Activated naive CD4-positive, alpha-beta T cell treated with anti-CD3 and anti-CD28 coated beads for 36 hours (primary cell): ENCODE results near the gene TRABD. TPM values are rescaled to one million over a fixed set of nuclear protein-coding genes. Genes with fewer than 3 reads are reported as not detected.

Source experiments
- CTCF ChIA-PET: fragments of 350-600 bp; sonication (Branson Sonifier 250); formaldehyde crosslinking; loops from one replicate; lab custom pipeline; 2021; ENCODE audit warnings: antibody characterized with exemption; lab: Charles Lee
- DNase-seq: peaks from one replicate; pipeline ENCODE4 v3.0.0-alpha.2; 2020
- H3K27ac Mint-ChIP-seq: one replicate; pipeline ENCODE4 v1.8.0; 2021; ENCODE audit warnings: mild to moderate bottlenecking, mixed read lengths
- H3K27me3 Mint-ChIP-seq: one replicate; pipeline ENCODE4 v1.8.0; 2021; ENCODE audit warnings: low read depth, mixed read lengths
- H3K36me3 Mint-ChIP-seq: one replicate; pipeline ENCODE4 v1.8.0; 2021; ENCODE audit warnings: low read depth, mixed read lengths
- H3K4me1 Mint-ChIP-seq: one replicate; pipeline ENCODE4 v1.8.0; 2021; ENCODE audit warnings: low read depth, mixed read lengths
- H3K4me3 Mint-ChIP-seq: one replicate; pipeline ENCODE4 v1.8.0; 2021; ENCODE audit warnings: mild to moderate bottlenecking, moderate library complexity, mixed read lengths
- H3K9me3 Mint-ChIP-seq: one replicate; pipeline ENCODE4 v1.8.0; 2021; ENCODE audit warnings: mixed read lengths
- intact Hi-C: fragments of 100-400 bp; cut with micrococcal nuclease; formaldehyde crosslinking; loops from one replicate; pipeline ENCODE4 v1.15.1; 2023
- total RNA-seq, 2 experiments: library from RNA; stranded (reverse); gene quantifications; one replicate each; pipeline ENCODE4 v1.2.3, GENCODE V29; 2021

The TRABD gene
- total RNA-seq, 2 experiments from 2014 or later = 61.0 to 62.8 TPM

DNA sequence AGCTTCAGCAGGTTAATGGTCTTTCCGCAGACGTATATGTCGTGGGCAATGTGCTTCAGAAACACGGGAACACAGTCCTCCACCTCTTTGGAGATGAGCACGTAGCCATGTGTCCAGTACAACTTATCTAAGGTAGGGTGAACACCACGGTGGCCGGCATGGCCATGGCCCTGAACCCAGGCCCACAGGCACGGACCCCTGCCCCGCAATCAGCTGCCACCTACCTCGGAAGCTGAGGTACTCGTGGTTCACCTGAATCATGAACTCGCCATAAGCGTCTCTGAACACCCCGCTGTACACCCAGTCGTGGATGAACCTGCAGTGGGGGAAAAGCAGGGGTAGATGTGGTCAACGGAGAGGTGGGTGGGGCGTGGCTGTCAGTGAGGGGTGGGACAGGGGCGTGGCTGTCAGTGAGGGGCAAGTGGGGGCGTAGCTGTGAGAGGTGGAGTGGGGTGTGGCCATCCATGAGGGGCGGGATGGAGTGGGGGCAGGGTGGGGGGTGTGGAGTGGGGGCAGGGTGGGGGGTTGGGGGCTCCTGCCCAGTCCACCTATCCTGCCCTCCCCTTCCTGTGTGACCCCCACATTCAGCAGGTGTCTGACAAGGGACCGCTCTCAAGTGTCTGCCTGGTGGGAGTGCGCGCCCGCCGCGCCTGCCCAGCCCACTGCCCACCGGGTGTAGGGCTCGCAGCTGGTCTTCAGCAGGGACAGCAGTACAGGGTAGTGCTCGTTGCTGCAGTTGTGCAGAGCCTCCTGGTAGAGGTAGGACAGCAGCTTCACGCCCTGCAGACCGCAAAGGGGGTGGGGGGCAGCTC, 40.6 kb downstream of the TRABD start:
- no peak overlapping the region for H3K27ac Mint-ChIP-seq
- H3K36me3 Mint-ChIP-seq = peaks cover 9% of the 10 kb centered on the region
- CTCF ChIA-PET = no interaction called here
- no peak overlapping the region for H3K4me3 Mint-ChIP-seq
- intact Hi-C loops = no loop called here
- H3K27me3 Mint-ChIP-seq = no peaks in the 10 kb centered on the region
- peaks cover 4% of the 10 kb centered on the region for H3K4me1 Mint-ChIP-seq
- no peaks in the 10 kb centered on the region for H3K9me3 Mint-ChIP-seq
- DNase-seq = no peak

DNA sequence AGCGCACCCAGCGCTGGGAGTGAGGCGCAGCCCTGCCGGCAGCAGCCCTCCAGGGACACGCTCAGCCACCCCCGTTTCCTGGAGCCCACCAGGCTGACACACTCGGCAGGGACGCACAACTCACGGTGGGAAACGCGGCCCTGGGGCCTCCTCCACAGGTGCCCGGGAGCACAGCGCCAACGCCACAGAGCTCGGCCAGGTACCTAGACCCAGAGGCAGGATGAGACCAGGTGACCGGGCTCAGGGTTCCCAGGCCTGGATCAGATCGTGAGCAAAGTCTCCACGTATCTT, 41.1 kb downstream of the TRABD start:
- DNase-seq = no peak
- no peak overlapping the region for H3K27ac Mint-ChIP-seq
- CTCF ChIA-PET = interaction anchor here (1.1 kb wide), 1 partner anchor 14 kb away, joined by 4 read pairs; no protein-coding TSS in a partner anchor
- H3K27me3 Mint-ChIP-seq = no peaks in the 10 kb centered on the region
- H3K36me3 Mint-ChIP-seq = peaks cover 9% of the 10 kb centered on the region
- intact Hi-C loops = no loop called here
- no peaks in the 10 kb centered on the region for H3K9me3 Mint-ChIP-seq
- no peak overlapping the region for H3K4me3 Mint-ChIP-seq
- H3K4me1 Mint-ChIP-seq = peaks cover 4% of the 10 kb centered on the region

DNA sequence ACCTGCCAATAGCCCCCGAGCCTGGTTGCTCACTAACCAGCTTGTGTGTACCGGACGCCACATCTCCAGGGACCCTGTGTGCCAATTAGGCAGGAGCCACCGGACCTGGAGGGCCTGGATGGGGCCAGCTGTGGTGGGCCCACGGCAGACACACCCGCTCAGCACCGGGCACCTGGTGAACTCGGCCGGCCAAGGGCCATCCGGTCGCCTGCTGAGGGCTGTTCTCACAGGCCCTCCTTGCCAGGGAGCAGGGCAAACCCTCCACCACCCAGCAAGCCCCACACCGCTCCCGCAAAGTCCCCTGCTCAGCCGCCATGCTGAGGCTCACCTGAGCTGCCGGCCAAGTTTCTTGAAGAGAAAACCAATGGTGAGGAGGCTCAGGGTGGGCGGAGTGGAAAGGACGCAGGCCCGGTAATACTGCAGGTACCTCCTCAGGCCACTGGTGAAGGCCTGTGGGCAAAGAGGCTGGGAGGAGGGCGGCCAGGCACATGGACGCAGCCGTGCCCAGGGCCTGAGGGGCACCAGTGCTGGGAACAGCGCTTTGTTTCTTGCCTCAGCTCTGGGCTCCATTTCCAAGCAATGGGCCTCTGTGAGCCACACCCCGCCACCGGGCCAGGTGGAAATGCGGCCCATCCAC, 42.0 kb downstream of the TRABD start:
- H3K9me3 Mint-ChIP-seq = no peaks in the 10 kb centered on the region
- H3K27ac Mint-ChIP-seq = no peak overlapping the region
- no peak overlapping the region for H3K4me3 Mint-ChIP-seq
- peaks cover 4% of the 10 kb centered on the region for H3K4me1 Mint-ChIP-seq
- CTCF ChIA-PET = interaction anchor here (1.1 kb wide), 1 partner anchor 13 kb away, joined by 4 read pairs; no protein-coding TSS in a partner anchor
- no peak for DNase-seq
- intact Hi-C loops = no loop called here
- H3K36me3 Mint-ChIP-seq = peaks cover 9% of the 10 kb centered on the region
- no peaks in the 10 kb centered on the region for H3K27me3 Mint-ChIP-seq

DNA sequence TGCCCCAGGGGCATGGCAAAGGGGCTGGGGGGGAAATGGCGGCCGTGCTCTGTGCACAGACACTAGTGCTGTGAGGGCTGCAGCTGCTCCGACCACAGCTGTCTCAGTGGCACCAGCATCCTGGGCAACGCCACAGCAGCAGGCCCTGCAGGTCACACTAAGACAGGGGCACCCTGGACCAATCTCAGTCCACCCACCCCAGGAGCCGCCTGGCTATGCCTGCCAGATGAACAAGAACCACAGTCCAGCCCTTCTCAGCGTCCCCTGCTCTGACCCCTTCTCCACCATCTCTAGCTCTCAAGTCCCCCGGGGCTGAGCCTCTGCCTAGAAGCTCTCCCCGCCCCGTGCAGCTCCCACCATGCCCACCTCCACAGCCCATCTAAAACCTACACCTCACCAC, 42.7 kb downstream of the TRABD start:
- Mint-ChIP-seq H3K4me1 (peaks cover 4% of the 10 kb centered on the region), H3K36me3 (peaks cover 9% of the 10 kb centered on the region), H3K27ac (no peak overlapping the region), H3K27me3 (no peaks in the 10 kb centered on the region), H3K9me3 (no peaks in the 10 kb centered on the region), H3K4me3 (no peak overlapping the region)
- CTCF ChIA-PET = no interaction called here
- intact Hi-C loops = no loop called here
- no peak for DNase-seq

DNA sequence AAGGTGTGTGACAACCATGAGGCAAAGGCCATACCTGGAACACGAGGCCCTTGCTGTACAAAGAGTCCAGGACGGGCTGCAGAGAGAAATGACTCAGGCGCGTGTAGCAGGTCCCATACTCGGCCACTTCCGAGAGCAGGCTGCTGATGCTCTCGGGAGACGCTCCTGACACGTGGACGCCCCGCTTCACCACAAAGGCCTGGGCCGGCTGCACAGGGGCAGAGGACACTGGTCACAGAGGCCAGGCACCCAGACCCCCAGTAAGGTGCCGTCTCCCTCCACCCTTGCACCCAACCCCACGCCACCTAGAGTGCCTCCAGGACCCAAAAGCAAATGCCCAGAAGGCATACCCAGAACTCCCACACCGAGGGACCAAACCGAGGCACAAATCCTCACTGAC, 43.7 kb downstream of the TRABD start:
- DNase-seq = no peak
- Mint-ChIP-seq H3K27ac (no peak overlapping the region), H3K9me3 (no peaks in the 10 kb centered on the region), H3K4me1 (peaks cover 4% of the 10 kb centered on the region), H3K4me3 (no peak overlapping the region), H3K27me3 (no peaks in the 10 kb centered on the region), H3K36me3 (peaks cover 9% of the 10 kb centered on the region)
- intact Hi-C loops = no loop called here
- CTCF ChIA-PET = no interaction called here

DNA sequence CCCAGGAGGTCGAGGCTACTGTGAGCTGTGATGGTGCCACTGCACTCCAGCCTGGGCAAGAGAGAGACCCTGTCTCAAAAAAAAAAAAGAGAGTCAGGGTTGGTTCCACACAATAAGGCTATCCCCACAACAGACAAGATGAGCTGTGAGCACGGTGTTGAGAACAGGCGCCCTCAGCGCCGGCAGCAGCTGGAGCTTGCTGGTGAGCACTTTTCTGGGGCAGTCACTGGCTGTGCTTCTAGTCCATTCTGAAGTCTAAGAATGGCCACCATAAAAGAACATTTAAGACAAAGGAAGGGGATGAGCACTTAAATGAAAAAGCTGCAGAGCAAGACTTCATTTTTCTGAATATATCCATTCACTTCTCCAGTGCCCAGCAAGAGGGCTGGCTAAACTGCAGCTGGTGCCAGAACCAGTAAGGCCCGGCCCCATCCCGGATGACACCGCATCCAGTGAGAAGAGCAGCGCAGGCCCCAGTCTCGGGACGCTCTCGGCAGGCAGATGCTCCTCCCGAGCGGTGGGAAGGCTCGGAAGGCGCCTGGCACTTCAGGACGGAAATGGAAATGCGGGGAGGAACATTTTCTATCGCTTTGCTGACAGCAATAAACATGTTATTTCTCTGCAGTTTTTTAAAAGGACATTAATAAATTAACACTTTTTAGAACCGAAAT, 46.9 kb downstream of the TRABD start:
- Mint-ChIP-seq H3K4me1 (peaks cover 9% of the 10 kb centered on the region), H3K36me3 (peaks cover 16% of the 10 kb centered on the region), H3K9me3 (no peaks in the 10 kb centered on the region), H3K27me3 (no peaks in the 10 kb centered on the region), H3K4me3 (no peak overlapping the region), H3K27ac (no peak overlapping the region)
- CTCF ChIA-PET = interaction anchor here (0.6 to 2.2 kb wide), 2 partner anchors 8 to 110 kb away, joined by 3 to 9 read pairs; no protein-coding TSS in a partner anchor
- intact Hi-C loops = no loop called here
- no peak for DNase-seq

DNA sequence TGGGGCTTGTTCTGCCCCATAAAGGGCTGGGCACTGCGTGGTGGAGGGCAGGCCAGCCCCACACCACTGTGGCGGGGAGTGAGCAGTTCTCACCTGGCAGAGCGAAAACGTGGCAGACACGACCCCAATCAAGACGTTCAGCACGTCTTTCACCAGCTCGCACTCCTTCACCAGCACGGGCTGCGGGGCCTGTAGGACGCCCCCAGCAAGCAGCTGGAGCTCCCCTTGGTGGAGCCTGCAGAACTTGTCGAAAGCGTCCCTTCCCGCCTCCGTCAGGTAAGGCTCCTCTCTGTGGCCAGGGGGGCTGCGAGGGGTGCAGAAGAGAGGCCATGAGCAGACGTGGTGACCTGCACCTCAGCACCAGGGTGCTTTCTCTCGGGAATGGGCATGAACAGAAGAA, 47.5 kb downstream of the TRABD start:
- H3K27ac Mint-ChIP-seq = no peak overlapping the region
- peaks cover 20% of the 10 kb centered on the region for H3K36me3 Mint-ChIP-seq
- intact Hi-C loops = no loop called here
- no peaks in the 10 kb centered on the region for H3K27me3 Mint-ChIP-seq
- no peaks in the 10 kb centered on the region for H3K9me3 Mint-ChIP-seq
- DNase-seq = no peak
- H3K4me1 Mint-ChIP-seq = peaks cover 12% of the 10 kb centered on the region
- no peak overlapping the region for H3K4me3 Mint-ChIP-seq
- CTCF ChIA-PET = interaction anchor here (0.6 to 2.2 kb wide), 2 partner anchors 8 to 109 kb away, joined by 3 to 9 read pairs; no protein-coding TSS in a partner anchor

DNA sequence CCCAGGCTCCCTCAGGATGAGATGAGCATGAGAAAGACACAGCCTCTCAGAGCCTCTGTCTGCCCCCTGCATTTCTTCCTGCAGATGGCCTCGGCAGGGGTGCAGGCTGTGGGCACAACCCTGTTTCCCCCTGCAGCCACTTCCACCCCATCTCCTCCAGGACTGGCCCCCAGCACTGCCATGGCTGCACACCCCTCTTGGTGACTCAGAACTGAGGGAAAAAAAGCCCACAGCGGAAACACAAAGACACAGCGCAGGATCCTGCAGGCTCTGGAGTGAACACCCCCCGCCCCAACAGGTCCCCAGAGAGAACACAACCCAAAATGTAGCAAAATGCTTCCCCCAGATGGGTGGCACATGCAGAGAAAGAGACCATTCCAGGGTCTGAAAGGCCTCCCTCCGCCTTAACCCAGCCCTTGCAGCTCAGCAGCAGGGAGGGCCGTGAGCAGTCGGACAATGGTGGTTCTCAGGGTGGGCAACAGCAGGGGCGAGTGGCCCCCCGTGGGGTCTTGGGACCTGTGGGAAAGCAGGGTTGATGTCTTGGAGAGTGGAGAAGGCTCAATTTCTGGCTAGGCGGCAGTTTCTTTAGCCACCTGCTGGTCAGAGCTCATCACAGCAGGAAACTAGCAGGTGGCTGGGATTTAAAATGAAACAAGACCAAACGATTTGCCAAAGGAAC, 51.2 kb downstream of the TRABD start:
- Mint-ChIP-seq H3K4me3 (no peak overlapping the region), H3K27me3 (no peaks in the 10 kb centered on the region), H3K4me1 (peaks cover 25% of the 10 kb centered on the region), H3K27ac (no peak overlapping the region), H3K9me3 (no peaks in the 10 kb centered on the region), H3K36me3 (peaks cover 15% of the 10 kb centered on the region)
- intact Hi-C loops = no loop called here
- CTCF ChIA-PET = interaction anchor here (1.2 kb wide), 1 partner anchor 7 kb away, joined by 5 read pairs; no protein-coding TSS in a partner anchor
- no peak for DNase-seq

DNA sequence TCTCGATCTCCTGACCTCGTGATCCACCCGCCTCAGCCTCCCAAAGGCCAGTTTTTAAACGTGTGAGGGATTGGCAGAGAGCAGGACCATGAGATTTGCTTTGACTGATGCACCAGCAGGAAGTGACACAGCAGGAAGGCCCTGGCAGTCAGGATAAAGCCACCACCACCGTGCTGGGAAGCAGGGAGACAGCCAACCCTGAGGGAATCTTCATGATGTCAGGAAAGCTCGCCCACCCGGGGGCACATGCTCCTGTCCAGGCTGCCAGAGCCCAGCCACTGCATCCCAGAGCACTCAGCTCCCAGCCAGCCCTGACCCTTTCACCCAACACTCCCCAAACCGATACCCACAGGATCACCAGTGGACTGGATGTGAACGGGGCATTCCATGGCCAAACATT, 53.0 kb downstream of the TRABD start:
- Mint-ChIP-seq H3K27ac (no peak overlapping the region), H3K4me3 (no peak overlapping the region), H3K4me1 (peaks cover 39% of the 10 kb centered on the region), H3K36me3 (peaks cover 11% of the 10 kb centered on the region), H3K27me3 (no peaks in the 10 kb centered on the region), H3K9me3 (no peaks in the 10 kb centered on the region)
- CTCF ChIA-PET = interaction anchor here (1.5 kb wide), 1 partner anchor 103 kb away, joined by 5 read pairs; no protein-coding TSS in a partner anchor
- intact Hi-C loops = no loop called here
- no peak for DNase-seq

DNA sequence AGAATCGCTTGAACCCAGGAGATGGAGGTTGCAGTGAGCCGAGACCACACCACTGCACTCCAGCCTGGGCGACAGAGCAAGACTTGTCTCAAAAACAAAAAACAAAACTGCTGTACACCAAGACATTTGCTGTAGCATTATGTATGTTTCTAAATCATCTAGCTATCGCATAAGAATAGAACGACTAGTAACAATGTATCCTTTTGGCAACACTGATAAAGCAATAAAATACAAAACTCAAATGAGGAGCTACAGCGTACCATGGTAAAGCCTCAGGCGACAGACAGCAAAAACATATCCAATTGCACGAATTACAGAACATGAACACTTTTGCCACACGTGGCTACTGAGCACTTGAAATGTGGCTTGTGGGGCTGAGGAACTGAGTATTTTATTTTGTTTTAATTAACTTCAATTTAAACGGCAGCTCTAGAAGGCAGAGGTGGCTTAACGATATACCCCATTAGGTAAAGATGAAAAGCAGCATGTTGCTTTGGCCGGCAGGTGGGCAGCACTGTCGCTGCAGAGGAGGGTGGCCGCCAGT, 56.8 kb downstream of the TRABD start:
- H3K27ac Mint-ChIP-seq = peak overlapping the region; percentile 36
- no peaks in the 10 kb centered on the region for H3K27me3 Mint-ChIP-seq
- DNase-seq = no peak
- peaks cover 46% of the 10 kb centered on the region for H3K4me1 Mint-ChIP-seq
- H3K36me3 Mint-ChIP-seq = peaks cover 9% of the 10 kb centered on the region
- no peaks in the 10 kb centered on the region for H3K9me3 Mint-ChIP-seq
- peak overlapping the region; percentile 99 for H3K4me3 Mint-ChIP-seq
- intact Hi-C loops = loop anchor here (10.0 kb wide), 1 partner anchor 232 kb away; the partner anchor contains the start of gene SBF1
- CTCF ChIA-PET = interaction anchor here (0.6 to 2.8 kb wide), 9 partner anchors 8 to 285 kb away, joined by 3 to 13 read pairs (median 3); partner anchors contain the start of genes DENND6B and HDAC10

DNA sequence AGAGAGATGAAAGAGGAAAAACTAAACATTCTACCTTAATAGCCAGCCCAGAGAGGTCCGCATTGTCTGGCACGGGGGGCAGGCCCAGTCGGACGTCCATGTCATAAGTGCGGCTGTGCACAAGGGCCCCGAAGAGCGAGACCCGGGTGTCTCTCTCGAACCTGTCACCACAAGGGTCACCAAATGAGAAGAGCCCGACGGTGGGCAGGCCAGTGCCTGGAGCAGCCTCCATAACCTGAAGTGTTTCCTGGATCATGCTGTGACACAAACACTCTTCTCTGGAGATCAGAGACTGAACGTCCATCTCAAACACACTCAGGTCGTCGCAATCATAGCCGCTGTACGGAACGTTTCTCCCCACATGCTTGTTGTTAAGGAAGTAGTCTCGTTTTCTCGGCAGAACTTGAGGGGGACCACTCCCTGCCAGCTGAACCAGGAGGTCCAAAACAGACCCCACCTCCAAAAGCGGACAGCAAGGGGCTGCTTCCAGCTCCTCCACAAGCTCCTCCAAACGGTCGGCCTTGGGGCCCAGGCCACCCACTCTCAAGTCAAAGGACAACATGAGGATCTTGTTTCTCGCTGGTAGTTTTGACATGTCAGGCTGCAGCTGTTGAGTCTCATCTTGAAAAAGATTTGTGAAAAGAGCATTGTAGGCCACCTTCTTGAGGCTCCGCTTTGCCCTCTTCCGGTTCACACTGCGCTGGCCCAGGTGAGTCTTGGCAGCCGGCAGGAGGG, 58.1 kb downstream of the TRABD start:
- intact Hi-C loops = loop anchor here (1.0 to 10.0 kb wide), 4 partner anchors 26 to 377 kb away; partner anchors contain the start of genes MAPK11, SBF1 and SELENOO
- DNase-seq = no peak
- CTCF ChIA-PET = interaction anchor here (0.7 to 1.3 kb wide), 7 partner anchors 8 to 377 kb away, joined by 3 to 5 read pairs (median 3); partner anchors contain the start of gene SCO2
- Mint-ChIP-seq H3K27me3 (no peaks in the 10 kb centered on the region), H3K9me3 (no peaks in the 10 kb centered on the region), H3K4me1 (peaks cover 48% of the 10 kb centered on the region), H3K36me3 (peaks cover 7% of the 10 kb centered on the region), H3K4me3 (peak overlapping the region; percentile 99), H3K27ac (peak overlapping the region; percentile 98)
